HepG2 (cell line): ENCODE measurements around the gene NEURL4. TPM values are rescaled to one million over a fixed set of nuclear protein-coding genes. Genes with fewer than 3 reads are reported as not detected.

Experiments used
- ELF3 ChIP-seq: IDR thresholded peaks from 2 replicates; pipeline ENCODE4 v1.6.1; 2016; ENCODE audit warnings: missing genetic modification reagents, missing compliant biosample characterization
- ERF ChIP-seq: IDR thresholded peaks from 2 replicates; pipeline ENCODE4 v1.6.1; 2018; ENCODE audit warnings: missing biosample characterization, missing genetic modification reagents
- HOXA5 ChIP-seq: sonication (generic); formaldehyde crosslinking; IDR thresholded peaks from 2 replicates; pipeline ENCODE4 v1.4.0; 2020; ENCODE audit warnings: missing genetic modification reagents
- KLF9 ChIP-seq: IDR thresholded peaks from 2 replicates; pipeline ENCODE4 v1.6.1; 2016; ENCODE audit warnings: low read depth
- MIER3 ChIP-seq: IDR thresholded peaks from 2 replicates; pipeline ENCODE4 v1.6.1; 2016; ENCODE audit warnings: missing compliant biosample characterization, borderline replicate concordance
- NCOA5 ChIP-seq: sonication (generic); formaldehyde crosslinking; IDR thresholded peaks from 2 replicates; pipeline ENCODE4 v1.4.0; 2020; ENCODE audit warnings: missing genetic modification reagents
- NFATC3 ChIP-seq: sonication (generic); formaldehyde crosslinking; IDR thresholded peaks from 2 replicates; pipeline ENCODE4 v1.5.1; 2020; ENCODE audit warnings: mild to moderate bottlenecking, missing genetic modification reagents
- NR1H2 ChIP-seq: sonication (generic); formaldehyde crosslinking; IDR thresholded peaks from 2 replicates; pipeline ENCODE4 v1.8.1; 2022; ENCODE audit warnings: low read depth, missing genetic modification reagents, borderline replicate concordance
- PLRG1 ChIP-seq: fragments of 450-650 bp; conservative IDR thresholded peaks from 2 replicates; pipeline ENCODE4 v1.6.1; 2016
- PRDM10 ChIP-seq: sonication (generic); formaldehyde crosslinking; IDR thresholded peaks from 2 replicates; pipeline ENCODE4 v1.4.0; 2020; ENCODE audit warnings: low read depth, missing genetic modification reagents
- SALL2 ChIP-seq: sonication (generic); formaldehyde crosslinking; IDR thresholded peaks from 2 replicates; pipeline ENCODE4 v1.8.1; 2023; ENCODE audit warnings: mild to moderate bottlenecking, missing genetic modification reagents, inconsistent platforms
- SATB2 ChIP-seq: sonication (generic); formaldehyde crosslinking; IDR thresholded peaks from 2 replicates; pipeline ENCODE4 v1.5.0; 2020; ENCODE audit warnings: missing genetic modification reagents
- SIN3B ChIP-seq: fragments of 150-350 bp; IDR thresholded peaks from 2 replicates; pipeline ENCODE4 v1.6.1; 2014; ENCODE audit warnings: low read length
- SNAPC5 ChIP-seq: sonication (generic); formaldehyde crosslinking; IDR thresholded peaks from 2 replicates; pipeline ENCODE4 v1.8.1; 2023; ENCODE audit warnings: mild to moderate bottlenecking, missing genetic modification reagents, borderline replicate concordance
- ZMYM3 ChIP-seq: sonication (generic); formaldehyde crosslinking; IDR thresholded peaks from 2 replicates; pipeline ENCODE4 v1.5.1; 2020; ENCODE audit warnings: mild to moderate bottlenecking, missing genetic modification reagents
- ZNF101 ChIP-seq: sonication (generic); formaldehyde crosslinking; IDR thresholded peaks from 2 replicates; pipeline ENCODE4 v1.4.0; 2020; ENCODE audit warnings: mild to moderate bottlenecking, low read depth, missing genetic modification reagents, borderline replicate concordance
- ZNF136 ChIP-seq: sonication (generic); formaldehyde crosslinking; IDR thresholded peaks from 2 replicates; pipeline ENCODE4 v1.8.1; 2022; ENCODE audit warnings: low read depth, mild to moderate bottlenecking, moderate library complexity, missing genetic modification reagents
- ZNF264 ChIP-seq: sonication (generic); formaldehyde crosslinking; IDR thresholded peaks from 2 replicates; pipeline ENCODE4 v1.4.0; 2020; ENCODE audit warnings: missing genetic modification reagents
- ZNF329 ChIP-seq: sonication (generic); formaldehyde crosslinking; IDR thresholded peaks from 2 replicates; pipeline ENCODE4 v1.9.0; 2021; ENCODE audit warnings: low read depth, mild to moderate bottlenecking, missing genetic modification reagents
- ZNF343 ChIP-seq: sonication (generic); formaldehyde crosslinking; IDR thresholded peaks from 2 replicates; pipeline ENCODE4 v1.4.0; 2020; ENCODE audit warnings: mild to moderate bottlenecking, missing genetic modification reagents
- ZNF510 ChIP-seq: sonication (generic); formaldehyde crosslinking; IDR thresholded peaks from 2 replicates; pipeline ENCODE4 v1.4.0; 2020; ENCODE audit warnings: low read depth, mild to moderate bottlenecking, missing genetic modification reagents
- polyA plus RNA-seq, 8 experiments: library from polyadenylated mRNA; depleted of rRNA in 3 of 8; stranded (reverse) in 7 of 8; unstranded in 1 of 8; fragments of >200 nt; fragmentation: Illumina TruSeq in 4 of 8; extraction: Trizol in 4 of 8; gene quantifications; 2 replicates each; pipeline versions ENCODE4 v1.2.1 to v1.2.3, GENCODE V29; 2011 to 2016; ENCODE audit warnings: low read depth in 4 of 8, missing spikeins in 1 of 8, mixed read lengths in 1 of 8; ENCODE audit not compliant: insufficient read depth in 1 of 8
- total RNA-seq, 5 experiments: library from RNA; depleted of rRNA; stranded (reverse); fragments of >200 nt; fragmentation: Illumina TruSeq; extraction: Trizol; gene quantifications; 2 replicates each; pipeline ENCODE4 v1.2.3, GENCODE V29; 2016; ENCODE audit warnings: low read depth in 1 of 5
- TF ChIP-seq, protein P1 (sequence below): sonication (generic); formaldehyde crosslinking; IDR thresholded peaks from 2 replicates; pipeline ENCODE4 v1.4.0; 2020; ENCODE audit warnings: missing genetic modification reagents, borderline replicate concordance
- TF ChIP-seq, protein P2 (sequence below): IDR thresholded peaks from 2 replicates; pipeline ENCODE4 v1.6.1; 2012; ENCODE audit warnings: low read depth, low read length, improper control_type of control experiment

NEURL4 gene
- total and polyA plus RNA-seq, 2 of the 13 experiments (the other 11 are each of a cell fraction or from before 2014, with no cell fraction given), result 14.8 to 15.7 TPM

DNA sequence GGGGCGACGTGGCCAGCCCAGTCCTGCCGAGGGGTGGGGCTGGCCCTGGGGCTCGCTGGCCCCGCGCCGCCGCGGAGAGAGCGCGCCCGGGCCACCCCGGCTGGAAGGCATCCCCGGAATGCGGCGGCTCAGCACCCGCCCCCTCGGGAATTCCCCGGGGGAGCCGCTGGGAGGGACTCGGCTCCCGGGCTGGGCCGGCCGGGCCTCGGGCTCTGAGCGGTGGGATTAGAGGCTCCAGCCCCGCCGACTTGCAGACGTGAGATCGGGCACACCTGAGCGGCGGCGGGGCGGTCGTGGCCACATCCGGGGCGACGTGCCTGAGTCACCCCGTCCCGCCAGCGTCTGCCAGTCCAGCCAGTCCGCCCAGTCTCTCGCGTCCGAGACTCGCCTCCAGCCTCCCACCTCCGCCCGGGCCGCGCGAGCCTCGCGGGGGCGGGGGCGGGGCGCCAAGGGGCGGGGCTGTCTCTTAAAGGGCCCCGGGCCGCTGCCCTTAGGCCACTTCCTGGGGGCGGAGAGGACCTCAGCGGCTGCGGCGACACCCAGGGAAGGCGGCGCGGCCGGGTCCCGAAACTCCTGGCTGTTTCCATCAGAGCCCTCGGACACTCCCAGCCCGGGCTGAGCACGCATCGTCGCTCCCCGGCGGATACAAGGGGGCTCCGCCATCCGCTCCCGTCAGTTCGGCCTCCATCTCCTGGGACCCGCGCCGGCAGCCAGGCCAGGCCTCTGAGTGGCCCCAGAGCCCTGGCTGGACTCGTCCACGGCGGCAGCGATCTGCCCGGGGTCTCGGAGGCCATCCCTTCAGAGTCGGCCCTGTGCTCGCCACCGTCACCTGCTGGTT, 22.7 kb upstream of the NEURL4 start, which contains the start of gene KCTD11 (continued):
- no peak; the same call in 1 of the 2 replicates for TF ChIP-seq PRDM10 (CRISPR knock-in tag)
- no peak for TF ChIP-seq SATB2 (CRISPR knock-in tag)
- TF ChIP-seq NFATC3 (CRISPR knock-in tag), result no peak
- TF ChIP-seq, protein P1, sequence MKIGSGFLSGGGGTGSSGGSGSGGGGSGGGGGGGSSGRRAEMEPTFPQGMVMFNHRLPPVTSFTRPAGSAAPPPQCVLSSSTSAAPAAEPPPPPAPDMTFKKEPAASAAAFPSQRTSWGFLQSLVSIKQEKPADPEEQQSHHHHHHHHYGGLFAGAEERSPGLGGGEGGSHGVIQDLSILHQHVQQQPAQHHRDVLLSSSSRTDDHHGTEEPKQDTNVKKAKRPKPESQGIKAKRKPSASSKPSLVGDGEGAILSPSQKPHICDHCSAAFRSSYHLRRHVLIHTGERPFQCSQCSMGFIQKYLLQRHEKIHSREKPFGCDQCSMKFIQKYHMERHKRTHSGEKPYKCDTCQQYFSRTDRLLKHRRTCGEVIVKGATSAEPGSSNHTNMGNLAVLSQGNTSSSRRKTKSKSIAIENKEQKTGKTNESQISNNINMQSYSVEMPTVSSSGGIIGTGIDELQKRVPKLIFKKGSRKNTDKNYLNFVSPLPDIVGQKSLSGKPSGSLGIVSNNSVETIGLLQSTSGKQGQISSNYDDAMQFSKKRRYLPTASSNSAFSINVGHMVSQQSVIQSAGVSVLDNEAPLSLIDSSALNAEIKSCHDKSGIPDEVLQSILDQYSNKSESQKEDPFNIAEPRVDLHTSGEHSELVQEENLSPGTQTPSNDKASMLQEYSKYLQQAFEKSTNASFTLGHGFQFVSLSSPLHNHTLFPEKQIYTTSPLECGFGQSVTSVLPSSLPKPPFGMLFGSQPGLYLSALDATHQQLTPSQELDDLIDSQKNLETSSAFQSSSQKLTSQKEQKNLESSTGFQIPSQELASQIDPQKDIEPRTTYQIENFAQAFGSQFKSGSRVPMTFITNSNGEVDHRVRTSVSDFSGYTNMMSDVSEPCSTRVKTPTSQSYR (CRISPR knock-in tag), result no peak
- TF ChIP-seq ZMYM3, result no peak
- TF ChIP-seq SIN3B, result no peak
- peak; percentile 74; the same call in 1 of the 2 replicates for TF ChIP-seq SALL2
- TF ChIP-seq MIER3, result no peak
- TF ChIP-seq ZNF264 (CRISPR knock-in tag), result peak; percentile 67; the same call in 1 of the 2 replicates
- no peak for TF ChIP-seq ZNF101 (CRISPR knock-in tag)
- TF ChIP-seq NR1H2 (CRISPR knock-in tag), result no peak
- TF ChIP-seq ZNF329 (CRISPR knock-in tag), result no peak; the same call in 1 of the 2 replicates
- TF ChIP-seq SNAPC5, result no peak
- peak; percentile 77 for TF ChIP-seq HOXA5
- TF ChIP-seq ERF (CRISPR knock-in tag), result no peak; the same call in 1 of the 2 replicates
- TF ChIP-seq ELF3 (CRISPR knock-in tag), result no peak
- no peak for TF ChIP-seq NCOA5 (CRISPR knock-in tag)
- no peak for TF ChIP-seq PLRG1
- TF ChIP-seq, protein P2, sequence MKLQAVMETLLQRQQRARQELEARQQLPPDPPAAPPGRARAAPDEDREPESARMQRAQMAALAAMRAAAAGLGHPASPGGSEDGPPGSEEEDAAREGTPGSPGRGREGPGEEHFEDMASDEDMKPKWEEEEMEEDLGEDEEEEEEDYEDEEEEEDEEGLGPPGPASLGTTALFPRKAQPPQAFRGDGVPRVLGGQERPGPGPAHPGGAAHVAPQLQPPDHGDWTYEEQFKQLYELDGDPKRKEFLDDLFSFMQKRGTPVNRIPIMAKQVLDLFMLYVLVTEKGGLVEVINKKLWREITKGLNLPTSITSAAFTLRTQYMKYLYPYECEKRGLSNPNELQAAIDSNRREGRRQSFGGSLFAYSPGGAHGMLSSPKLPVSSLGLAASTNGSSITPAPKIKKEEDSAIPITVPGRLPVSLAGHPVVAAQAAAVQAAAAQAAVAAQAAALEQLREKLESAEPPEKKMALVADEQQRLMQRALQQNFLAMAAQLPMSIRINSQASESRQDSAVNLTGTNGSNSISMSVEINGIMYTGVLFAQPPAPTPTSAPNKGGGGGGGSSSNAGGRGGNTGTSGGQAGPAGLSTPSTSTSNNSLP, result no peak
- TF ChIP-seq KLF9, result peak; percentile 38; the same call in 1 of the 2 replicates
- TF ChIP-seq ZNF343 (CRISPR knock-in tag), result no peak
- no peak for TF ChIP-seq ZNF136
- no peak for TF ChIP-seq ZNF510 (CRISPR knock-in tag)
